Adrenal gland (tissue), 12 donors: ENCODE data around the gene PTPN14. TPM values are rescaled to one million over a fixed set of nuclear protein-coding genes. Genes with fewer than 3 reads are reported as not detected.
"Not testable (repeated sequence)": the region's sequence is repeated elsewhere in the genome, so short reads cannot be mapped to it uniquely, and the experiment has no call there.

Source experiments
- DNase-seq, 7 donors: peaks; one replicate each; pipeline ENCODE4 v3.0.0-alpha.2; 2019 to 2020
- H3K27ac ChIP-seq, 5 donors: fragments of 200-600 bp; sonication (generic) in 4 of 5; 1 replicate in 3 of 5; 2 replicates in 2 of 5; pipeline versions ENCODE4 v1.5.1 to v1.8.0; 2016 to 2020; ENCODE audit warnings: mild to moderate bottlenecking in 1 of 5
- H3K27me3 ChIP-seq: fragments of 200-600 bp; 2 replicates; pipeline ENCODE4 v1.8.0; 2021
- H3K36me3 ChIP-seq, 2 donors: fragments of 200-600 bp; replicated peaks in 1 of 2; 1 replicate in 1 of 2; 2 replicates in 1 of 2; pipeline versions ENCODE4 v1.5.1 to v1.8.0; 2018 to 2022
- H3K4me1 ChIP-seq, 2 donors: fragments of 200-600 bp; replicated peaks in 1 of 2; 1 replicate in 1 of 2; 2 replicates in 1 of 2; pipeline versions ENCODE4 v1.5.1 to v1.8.0; 2018 to 2021
- H3K4me3 ChIP-seq, 4 donors: fragments of 200-600 bp; sonication (generic) in 3 of 4; one replicate each; pipeline ENCODE4 v1.5.1; 2016 to 2018
- H3K9me3 ChIP-seq, 3 donors: fragments of 200-600 bp; sonication (generic) in 1 of 3; replicated peaks in 1 of 3; 1 replicate in 2 of 3; 2 replicates in 1 of 3; pipeline versions ENCODE4 v1.5.1 to v1.8.0; 2016 to 2021
- CTCF ChIP-seq, 6 experiments: fragments of 450-650 bp in 4 of 6; fragments of 200-600 bp in 2 of 6; sonication (generic) in 1 of 6; IDR thresholded peaks; 1 replicate in 5 of 6; 2 replicates in 1 of 6; pipeline versions ENCODE4 v1.5.1 to v1.8.0; 2016 to 2021; ENCODE audit warnings: antibody characterized with exemption in 6 of 6, mild to moderate bottlenecking in 2 of 6, moderate library complexity in 1 of 6
- POLR2A ChIP-seq, 2 donors: fragments of 450-650 bp; IDR thresholded peaks; one replicate each; pipeline ENCODE4 v1.6.1; 2017; ENCODE audit warnings: antibody characterized with exemption in 2 of 2, mild to moderate bottlenecking in 2 of 2, moderate library complexity in 1 of 2
- WGBS, 4 donors: extraction: QIAGEN DNeasy Blood & Tissue Kit in 2 of 4; methylation state at CpG; one replicate each; pipeline versions ENCODE4 v1.1.5 to v1.1.7; 2013 to 2017; 5-methylcytosine and 5-hydroxymethylcytosine counted together
- intact Hi-C, 2 donors: fragments of 100-400 bp; cut with DNase I; formaldehyde crosslinking; loops; one replicate each; pipeline versions ENCODE4 v1.14.1 to v1.15.0; 2022 to 2023
- polyA plus RNA-seq, 3 donors: library from polyadenylated mRNA; stranded (reverse); fragments of 200-250 nt in 2 of 3; fragments of 350-450 nt in 1 of 3; fragmentation: Illumina TruSeq in 1 of 3; extraction: RNeasy Lipid Tissue Mini Kit (QIAGEN cat#74804) in 1 of 3; gene quantifications; one replicate each; pipeline ENCODE4 v1.2.3, GENCODE V29; 2013 to 2014
- total RNA-seq, 9 donors: library from RNA; depleted of rRNA in 4 of 9; stranded (reverse); fragments of >200 nt in 4 of 9; fragments of 120-200 nt in 1 of 9; fragmentation: NEBNext Ultra II Directional in 1 of 9; extraction: Animal tissue kit (Norgen Biotek cat#: 25700) in 1 of 9; gene quantifications; one replicate each; pipeline versions ENCODE4 v1.1.0 to v1.2.4, GENCODE V29; 2013 to 2023
- donor health status: healthy with polysubstance abuse.
- donor health status: Bipolar disorder and iron deficiency.
- donor health status: DM: yes; HTN: yes; CAD: no.
- donor health status: DM: no; HTN: no; CAD: no.
- donor health status: DM: no; HTN: no; CAD: no.
- donor health status: DM: yes; HTN: yes; CAD: no.

Gene PTPN14
- total and polyA plus RNA-seq, 12 donors = 7.9 to 96.2 (median 32.0) TPM

- H3K4me3 ChIP-seq = no peak overlapping the region
- H3K27ac ChIP-seq = no peak overlapping the region
- H3K27me3 ChIP-seq = no peaks in the 10 kb centered on the region
- H3K4me1 ChIP-seq = no peaks in the 10 kb centered on the region
- H3K36me3 ChIP-seq = peaks cover 0 to 8% of the 10 kb centered on the region in 2 donors
- TF ChIP-seq POLR2A (IDR thresholded peaks at IDR 0.05) (no peak), CTCF (IDR thresholded peaks at IDR 0.05) (no peak)
- H3K9me3 ChIP-seq = no peaks in the 10 kb centered on the region
- 78 to 80% (median 79%) methylated on average over 3 of the region's 3 CpGs for WGBS, 4 donors
- DNase-seq = no peak
- intact Hi-C loops = no loop called here
These were observed 155.1 kb downstream of the PTPN14 start for GRCh38 chr1:214396330-214396729.

- H3K36me3 ChIP-seq = peaks cover 0 to 15% of the 10 kb centered on the region in 2 donors
- H3K27ac ChIP-seq, intact Hi-C loops: not testable (repeated sequence)
These were observed 156.8 kb downstream of the PTPN14 start for GRCh38 chr1:214394569-214394968.

GRCh38 chr1:214393086-214393485 is 158.3 kb downstream of the PTPN14 start:
- DNase-seq = no peak
- intact Hi-C loops = no loop called here
- H3K9me3 ChIP-seq = no peaks in the 10 kb centered on the region
- H3K36me3 ChIP-seq = peaks cover 0 to 15% of the 10 kb centered on the region in 2 donors
- H3K27ac ChIP-seq = no peak overlapping the region
- H3K4me3 ChIP-seq = no peak overlapping the region
- WGBS, 4 donors = 89 to 95% (median 93%) methylated on average over 12 of the region's 12 CpGs
- no peaks in the 10 kb centered on the region for H3K27me3 ChIP-seq
- TF ChIP-seq CTCF (IDR thresholded peaks at IDR 0.05) (no peak), POLR2A (IDR thresholded peaks at IDR 0.05) (no peak)
- no peaks in the 10 kb centered on the region for H3K4me1 ChIP-seq

More at GRCh38 chr1:214394569-214394968, 156.8 kb downstream of the PTPN14 start:
- 76 to 83% (median 81%) methylated on average over 5 of the region's 5 CpGs for WGBS, 4 donors
- DNase-seq, H3K9me3 ChIP-seq, H3K4me3 ChIP-seq, H3K27me3 ChIP-seq, H3K4me1 ChIP-seq: not testable (repeated sequence)

GRCh38 chr1:214391873-214392645 is 159.3 kb downstream of the PTPN14 start:
- WGBS, 4 donors = 87 to 95% (median 92%) methylated on average over 12 of the region's 12 CpGs
- H3K27me3 ChIP-seq = no peaks in the 10 kb centered on the region
- H3K4me1 ChIP-seq = no peaks in the 10 kb centered on the region
- H3K9me3 ChIP-seq = no peaks in the 10 kb centered on the region
- H3K4me3 ChIP-seq = no peak overlapping the region
- intact Hi-C loops = no loop called here
- DNase-seq = no peak
- H3K27ac ChIP-seq = no peak overlapping the region
- H3K36me3 ChIP-seq = peaks cover 0 to 15% of the 10 kb centered on the region in 2 donors
- no peak for TF ChIP-seq CTCF (IDR thresholded peaks at IDR 0.05)
- TF ChIP-seq POLR2A (IDR thresholded peaks at IDR 0.05) = no peak

- Histone ChIP-seq H3K4me3 (no peak overlapping the region), H3K27me3 (no peaks in the 10 kb centered on the region), H3K27ac (no peak overlapping the region), H3K4me1 (peaks cover 0 to 7% of the 10 kb centered on the region in 2 donors), H3K9me3 (no peaks in the 10 kb centered on the region), H3K36me3 (peaks cover 0 to 15% of the 10 kb centered on the region in 2 donors)
- 90 to 95% (median 92%) methylated on average over 4 of the region's 4 CpGs for WGBS, 4 donors
- TF ChIP-seq POLR2A (IDR thresholded peaks at IDR 0.05) (no peak), CTCF (IDR thresholded peaks at IDR 0.05) (no peak)
- intact Hi-C loops = no loop called here
- no peak for DNase-seq
These were observed 161.7 kb downstream of the PTPN14 start for GRCh38 chr1:214389734-214390133.
